NT2/D1 (cell line): Measurements from ENCODE around the gene STRN3.

ENCODE experiments used
- YY1 ChIP-seq: IDR thresholded peaks from 2 replicates; pipeline ENCODE4 v1.6.1; 2011; ENCODE audit not compliant: insufficient read length, insufficient read depth
- ZNF274 ChIP-seq: IDR thresholded peaks from 2 replicates; pipeline ENCODE4 v1.6.1; 2011; ENCODE audit warnings: mild to moderate bottlenecking, low read depth, low read length

- TF ChIP-seq ZNF274 (no peak), YY1 (no peak)
Measured at GRCh38 chr14:30983858-30984257, 42.3 kb downstream of the STRN3 start.
